ENCODE measurements around the gene CRYBB3.

The CRYBB3 gene

DNA sequence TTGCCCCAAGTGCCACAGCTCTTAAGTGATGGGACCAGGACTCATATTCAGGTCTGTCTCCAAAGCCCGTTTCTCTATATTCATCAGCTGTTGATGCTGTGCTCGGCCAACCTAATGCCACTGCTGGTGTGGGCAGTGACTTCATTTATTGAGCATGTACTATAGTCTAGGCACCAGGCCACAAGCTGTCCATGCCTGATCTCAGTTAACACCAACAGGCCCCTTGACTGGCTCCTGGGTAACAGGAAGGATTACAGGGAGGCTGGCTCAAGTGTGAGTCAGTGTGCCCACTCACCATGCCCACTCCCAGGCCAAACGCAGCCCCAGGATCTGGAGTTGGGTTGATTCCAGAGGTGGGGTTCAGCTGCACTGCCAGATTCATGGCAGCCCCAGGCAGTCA lies 11.1 kb downstream of the CRYBB3 start:
- H3K4me2 ChIP-seq (ENCODE audit: low read length): no peak overlapping the region
- H4K8ac ChIP-seq (ENCODE audit: low read depth, low read length): no peak overlapping the region
- no peak overlapping the region for H3K9ac ChIP-seq (ENCODE audit: low read length)
- no CpG with 5 or more reads among the region's 3 CpGs for WGBS (ENCODE audit: extremely low coverage, insufficient coverage, low lambda C conversion rate)
- no peak overlapping the region for H2AK5ac ChIP-seq (ENCODE audit: low read length)
- no peaks in the 10 kb centered on the region for H3K36me3 ChIP-seq (ENCODE audit: control insufficient read depth, insufficient read depth, low read length)
- H3K56ac ChIP-seq (ENCODE audit: low read length): no peak overlapping the region
- DNase-seq: no peak
- no peaks in the 10 kb centered on the region for H3K79me2 ChIP-seq (ENCODE audit: control insufficient read depth, insufficient read depth, low read length)
- H3K4me3 ChIP-seq (ENCODE audit: low read length): no peak overlapping the region
- H3K4ac ChIP-seq (ENCODE audit: low read depth, low read length): no peak overlapping the region
- no peak overlapping the region for H2BK120ac ChIP-seq (ENCODE audit: low read depth, low read length)
- H3K18ac ChIP-seq (ENCODE audit: low read length): no peak overlapping the region
- H3K79me1 ChIP-seq (ENCODE audit: low read length): no peaks in the 10 kb centered on the region
- H3K27ac ChIP-seq (ENCODE audit: low read depth, low read length): no peak overlapping the region
- H2BK5ac ChIP-seq (ENCODE audit: low read length): no peak overlapping the region
- no peaks in the 10 kb centered on the region for H3K4me1 ChIP-seq (ENCODE audit: control insufficient read depth, low read depth, low read length)
- H4K5ac ChIP-seq (ENCODE audit: low read length): no peak overlapping the region
- H3K27me3 ChIP-seq (ENCODE audit: insufficient read depth, low read length, poor library complexity): no peaks in the 10 kb centered on the region
- no peak overlapping the region for H3K23ac ChIP-seq (ENCODE audit: low read length)
- no peak overlapping the region for H2BK15ac ChIP-seq (replicated peaks; ENCODE audit: low read depth)

DNA sequence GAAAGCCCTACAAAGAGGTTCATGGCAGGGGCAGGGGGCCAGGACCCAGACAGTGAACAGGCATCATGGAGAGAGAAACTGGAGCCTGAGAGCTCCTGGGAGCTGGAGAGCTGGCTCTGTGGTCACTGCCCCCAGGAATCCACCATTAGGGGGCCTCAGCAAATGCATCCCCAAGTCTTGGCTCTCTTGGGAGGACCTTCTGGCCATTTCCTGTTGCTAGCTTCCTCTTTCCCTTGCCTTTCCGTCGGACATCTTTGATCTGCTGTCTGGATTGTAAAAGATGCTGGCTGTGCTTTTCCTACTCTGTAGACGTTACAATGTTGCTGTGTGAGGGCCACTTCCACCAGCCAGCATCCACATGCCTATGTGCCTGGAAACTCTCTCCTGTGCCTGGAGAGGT lies 12.7 kb downstream of the CRYBB3 start:
- Histone ChIP-seq H2BK120ac (ENCODE audit: low read depth, low read length) (no peak overlapping the region), H3K79me1 (ENCODE audit: low read length) (no peaks in the 10 kb centered on the region), H4K8ac (ENCODE audit: low read depth, low read length) (no peak overlapping the region), H3K18ac (ENCODE audit: low read length) (no peak overlapping the region), H2BK15ac (replicated peaks; ENCODE audit: low read depth) (no peak overlapping the region), H3K9ac (ENCODE audit: low read length) (no peak overlapping the region), H3K4me2 (ENCODE audit: low read length) (no peak overlapping the region), H3K27ac (ENCODE audit: low read depth, low read length) (no peak overlapping the region), H2AK5ac (ENCODE audit: low read length) (no peak overlapping the region), H3K4me3 (ENCODE audit: low read length) (no peak overlapping the region), H2BK5ac (ENCODE audit: low read length) (no peak overlapping the region), H3K4ac (ENCODE audit: low read depth, low read length) (no peak overlapping the region), H3K56ac (ENCODE audit: low read length) (no peak overlapping the region), H3K27me3 (ENCODE audit: insufficient read depth, low read length, poor library complexity) (no peaks in the 10 kb centered on the region), H3K4me1 (ENCODE audit: control insufficient read depth, low read depth, low read length) (no peaks in the 10 kb centered on the region), H3K36me3 (ENCODE audit: control insufficient read depth, insufficient read depth, low read length) (no peaks in the 10 kb centered on the region), H4K5ac (ENCODE audit: low read length) (no peak overlapping the region), H3K79me2 (ENCODE audit: control insufficient read depth, insufficient read depth, low read length) (no peaks in the 10 kb centered on the region), H3K23ac (ENCODE audit: low read length) (no peak overlapping the region)
- no CpG with 5 or more reads among the region's 3 CpGs for WGBS (ENCODE audit: extremely low coverage, insufficient coverage, low lambda C conversion rate)
- no peak for DNase-seq

DNA sequence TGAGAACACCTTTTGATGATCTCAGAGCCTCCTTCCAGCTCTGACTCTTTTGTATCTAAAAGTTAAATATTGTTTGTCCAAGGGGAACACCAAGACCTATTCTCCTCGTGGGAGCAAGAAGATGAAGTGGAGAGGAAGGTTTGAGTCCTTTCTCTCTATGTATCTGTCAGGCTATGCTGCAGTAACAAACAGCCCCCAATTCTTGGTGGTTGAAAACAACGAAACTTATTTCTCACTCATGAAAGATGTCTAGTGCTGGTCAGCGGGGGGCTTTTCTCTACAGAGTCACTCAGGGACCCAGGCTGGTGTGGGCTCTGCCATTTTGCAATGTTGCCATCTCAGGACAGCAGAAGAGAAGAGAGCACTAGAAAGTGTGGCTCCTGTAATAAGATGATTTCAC lies 13.6 kb downstream of the CRYBB3 start:
- Histone ChIP-seq H3K23ac (ENCODE audit: low read length) (no peak overlapping the region), H3K4me2 (ENCODE audit: low read length) (no peak overlapping the region), H2BK5ac (ENCODE audit: low read length) (no peak overlapping the region), H3K79me1 (ENCODE audit: low read length) (no peaks in the 10 kb centered on the region), H2BK120ac (ENCODE audit: low read depth, low read length) (no peak overlapping the region), H4K5ac (ENCODE audit: low read length) (no peak overlapping the region), H3K79me2 (ENCODE audit: control insufficient read depth, insufficient read depth, low read length) (no peaks in the 10 kb centered on the region), H2AK5ac (ENCODE audit: low read length) (no peak overlapping the region), H3K9ac (ENCODE audit: low read length) (no peak overlapping the region), H3K56ac (ENCODE audit: low read length) (no peak overlapping the region), H3K18ac (ENCODE audit: low read length) (no peak overlapping the region), H3K36me3 (ENCODE audit: control insufficient read depth, insufficient read depth, low read length) (no peaks in the 10 kb centered on the region), H2BK15ac (replicated peaks; ENCODE audit: low read depth) (no peak overlapping the region), H3K27ac (ENCODE audit: low read depth, low read length) (no peak overlapping the region), H3K4ac (ENCODE audit: low read depth, low read length) (no peak overlapping the region), H3K4me3 (ENCODE audit: low read length) (no peak overlapping the region), H3K4me1 (ENCODE audit: control insufficient read depth, low read depth, low read length) (no peaks in the 10 kb centered on the region), H3K27me3 (ENCODE audit: insufficient read depth, low read length, poor library complexity) (no peaks in the 10 kb centered on the region), H4K8ac (ENCODE audit: low read depth, low read length) (no peak overlapping the region)
- DNase-seq: no peak
- no CpG with 5 or more reads among the region's 3 CpGs for WGBS (ENCODE audit: extremely low coverage, insufficient coverage, low lambda C conversion rate)

DNA sequence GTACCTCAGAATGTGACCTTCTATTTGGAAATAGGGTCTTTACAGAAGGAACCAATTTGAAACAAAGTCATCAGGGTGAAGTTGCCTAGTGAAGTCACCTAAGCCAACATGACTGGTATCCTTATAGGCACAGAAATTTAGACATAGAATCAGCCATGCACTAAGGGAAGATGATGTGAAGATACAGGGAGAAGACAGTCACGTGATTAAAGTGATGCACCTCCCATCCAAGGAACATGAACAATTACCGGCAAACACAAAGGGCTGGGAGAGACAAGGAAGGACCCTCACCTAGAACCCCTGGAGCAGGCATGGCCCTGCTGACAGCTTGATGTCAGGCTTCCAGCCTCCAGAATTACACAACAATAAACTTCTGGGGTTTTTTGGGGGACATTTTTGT lies 16.6 kb downstream of the CRYBB3 start:
- no peak for DNase-seq
- no peak overlapping the region for H3K27ac ChIP-seq (ENCODE audit: low read depth, low read length)
- H3K79me1 ChIP-seq (ENCODE audit: low read length): no peaks in the 10 kb centered on the region
- no peak overlapping the region for H3K23ac ChIP-seq (ENCODE audit: low read length)
- H3K27me3 ChIP-seq (ENCODE audit: insufficient read depth, low read length, poor library complexity): no peaks in the 10 kb centered on the region
- no CpG with 5 or more reads among the region's 2 CpGs for WGBS (ENCODE audit: extremely low coverage, insufficient coverage, low lambda C conversion rate)
- no peak overlapping the region for H4K5ac ChIP-seq (ENCODE audit: low read length)
- no peak overlapping the region for H3K9ac ChIP-seq (ENCODE audit: low read length)
- H3K4me3 ChIP-seq (ENCODE audit: low read length): no peak overlapping the region
- no peak overlapping the region for H2BK15ac ChIP-seq (replicated peaks; ENCODE audit: low read depth)
- no peaks in the 10 kb centered on the region for H3K4me1 ChIP-seq (ENCODE audit: control insufficient read depth, low read depth, low read length)
- H3K36me3 ChIP-seq (ENCODE audit: control insufficient read depth, insufficient read depth, low read length): no peaks in the 10 kb centered on the region
- no peaks in the 10 kb centered on the region for H3K79me2 ChIP-seq (ENCODE audit: control insufficient read depth, insufficient read depth, low read length)
- H3K4me2 ChIP-seq (ENCODE audit: low read length): no peak overlapping the region
- H3K56ac ChIP-seq (ENCODE audit: low read length): no peak overlapping the region
- H3K18ac ChIP-seq (ENCODE audit: low read length): no peak overlapping the region
- H2BK5ac ChIP-seq (ENCODE audit: low read length): no peak overlapping the region
- H2BK120ac ChIP-seq (ENCODE audit: low read depth, low read length): no peak overlapping the region
- H2AK5ac ChIP-seq (ENCODE audit: low read length): no peak overlapping the region
- no peak overlapping the region for H3K4ac ChIP-seq (ENCODE audit: low read depth, low read length)
- no peak overlapping the region for H4K8ac ChIP-seq (ENCODE audit: low read depth, low read length)

DNA sequence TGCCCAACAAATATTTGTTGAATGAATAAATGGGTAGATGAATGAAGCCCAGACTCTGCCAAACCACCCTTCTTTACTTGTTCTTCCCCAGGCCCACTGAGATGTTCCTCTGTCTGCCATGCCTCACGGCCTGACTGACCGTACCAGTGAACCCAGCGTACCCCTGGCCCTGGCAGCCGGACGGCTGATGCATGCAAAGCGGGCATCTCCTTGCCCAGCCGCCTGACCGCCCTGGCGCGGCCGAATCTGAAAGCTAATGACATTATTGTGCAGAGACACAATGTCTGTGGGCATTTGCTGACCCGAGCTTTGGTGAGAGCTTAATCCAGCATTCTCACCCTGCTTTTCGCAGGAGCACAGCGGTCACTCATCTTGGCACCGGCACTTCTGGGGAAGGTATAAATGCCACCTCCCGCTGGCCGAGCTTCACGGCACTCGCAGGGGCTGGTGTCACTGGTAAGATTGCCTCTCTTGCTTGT lies 19.6 kb downstream of the CRYBB3 start, which contains the start of gene CRYBB2:
Gene CRYBB2 (plus strand): TSS at position 429 of the 479 bp plus-strand sequence. CDS start 1,791 bp downstream, outside the sequence.
- Histone ChIP-seq H3K23ac (ENCODE audit: low read length) (no peak within 1 kb of the TSS), H4K5ac (ENCODE audit: low read length) (no peak within 1 kb of the TSS), H2BK5ac (ENCODE audit: low read length) (no peak within 1 kb of the TSS), H3K9ac (ENCODE audit: low read length) (no peak within 1 kb of the TSS), H3K4me1 (ENCODE audit: control insufficient read depth, low read depth, low read length) (no peaks in the 10 kb centered on the region), H2AK5ac (ENCODE audit: low read length) (no peak within 1 kb of the TSS), H3K36me3 (ENCODE audit: control insufficient read depth, insufficient read depth, low read length) (no peaks in the 10 kb centered on the region), H3K56ac (ENCODE audit: low read length) (no peak within 1 kb of the TSS), H2BK15ac (replicated peaks; ENCODE audit: low read depth) (no peak within 1 kb of the TSS), H3K79me1 (ENCODE audit: low read length) (no peaks in the 10 kb centered on the region), H3K18ac (ENCODE audit: low read length) (no peak within 1 kb of the TSS), H3K27ac (ENCODE audit: low read depth, low read length) (no peak within 1 kb of the TSS), H2BK120ac (ENCODE audit: low read depth, low read length) (no peak within 1 kb of the TSS), H4K8ac (ENCODE audit: low read depth, low read length) (no peak within 1 kb of the TSS), H3K27me3 (ENCODE audit: insufficient read depth, low read length, poor library complexity) (no peaks in the 10 kb centered on the region), H3K4me3 (ENCODE audit: low read length) (no peak within 1 kb of the TSS), H3K4ac (ENCODE audit: low read depth, low read length) (no peak within 1 kb of the TSS), H3K4me2 (ENCODE audit: low read length) (no peak within 1 kb of the TSS), H3K79me2 (ENCODE audit: control insufficient read depth, insufficient read depth, low read length) (no peaks in the 10 kb centered on the region)
- no peak for DNase-seq
- no CpG with 5 or more reads among the region's 19 CpGs for WGBS (ENCODE audit: extremely low coverage, insufficient coverage, low lambda C conversion rate)

DNA sequence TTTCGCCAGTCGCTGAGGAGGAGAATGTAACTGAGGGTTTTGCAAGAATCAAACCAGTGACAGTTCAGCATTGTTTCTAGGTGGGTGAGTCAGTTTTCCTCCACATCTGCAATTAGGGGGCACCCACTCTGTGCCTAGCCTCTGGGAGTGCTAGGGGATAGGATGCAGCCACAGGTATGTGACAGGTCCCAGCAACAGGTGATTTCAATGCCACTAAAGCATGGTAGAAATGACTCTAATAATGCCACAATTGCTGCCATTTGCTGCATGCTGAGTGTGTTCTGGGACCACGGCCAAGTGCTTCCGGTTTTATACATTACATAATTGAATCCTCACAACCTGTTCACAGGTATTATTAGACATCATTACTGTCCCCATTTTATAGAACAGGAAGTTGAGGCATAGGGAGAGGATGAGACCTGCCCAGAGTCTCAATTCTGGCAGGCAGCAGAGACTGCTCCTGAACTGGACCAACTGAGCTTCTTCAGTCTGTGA lies 20.3 kb downstream of the CRYBB3 start:
- Histone ChIP-seq H2BK5ac (ENCODE audit: low read length) (no peak overlapping the region), H3K4me2 (ENCODE audit: low read length) (no peak overlapping the region), H3K4ac (ENCODE audit: low read depth, low read length) (no peak overlapping the region), H3K79me1 (ENCODE audit: low read length) (no peaks in the 10 kb centered on the region), H3K27me3 (ENCODE audit: insufficient read depth, low read length, poor library complexity) (no peaks in the 10 kb centered on the region), H3K18ac (ENCODE audit: low read length) (no peak overlapping the region), H4K8ac (ENCODE audit: low read depth, low read length) (no peak overlapping the region), H2BK120ac (ENCODE audit: low read depth, low read length) (no peak overlapping the region), H3K4me1 (ENCODE audit: control insufficient read depth, low read depth, low read length) (no peaks in the 10 kb centered on the region), H2AK5ac (ENCODE audit: low read length) (no peak overlapping the region), H3K79me2 (ENCODE audit: control insufficient read depth, insufficient read depth, low read length) (no peaks in the 10 kb centered on the region), H3K27ac (ENCODE audit: low read depth, low read length) (no peak overlapping the region), H3K23ac (ENCODE audit: low read length) (no peak overlapping the region), H3K36me3 (ENCODE audit: control insufficient read depth, insufficient read depth, low read length) (no peaks in the 10 kb centered on the region), H2BK15ac (replicated peaks; ENCODE audit: low read depth) (no peak overlapping the region), H3K9ac (ENCODE audit: low read length) (no peak overlapping the region), H3K56ac (ENCODE audit: low read length) (no peak overlapping the region), H3K4me3 (ENCODE audit: low read length) (no peak overlapping the region), H4K5ac (ENCODE audit: low read length) (no peak overlapping the region)
- WGBS (ENCODE audit: extremely low coverage, insufficient coverage, low lambda C conversion rate): no CpG with 5 or more reads among the region's 4 CpGs
- no peak for DNase-seq
